ENCODE data around the gene XPA.

DNA sequence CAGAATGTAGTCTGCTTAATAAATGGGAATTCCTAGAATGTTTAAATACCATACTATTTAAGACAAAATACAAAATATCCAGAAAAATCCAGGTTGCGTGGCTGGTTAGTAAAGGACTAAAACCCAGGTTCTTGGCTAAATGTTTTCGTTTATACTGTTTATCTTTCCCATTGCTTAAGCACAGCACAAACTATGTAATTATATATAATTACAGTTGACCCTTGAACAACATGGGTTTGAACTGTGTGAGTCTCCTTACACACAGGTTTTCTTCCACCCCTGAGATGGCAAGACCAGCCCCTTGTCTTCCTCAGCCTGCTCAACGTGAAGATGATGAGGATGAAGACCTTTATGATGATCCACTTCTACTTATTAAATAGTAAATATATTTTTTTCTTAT, 24.7 kb downstream of the XPA start:
- no peak for TF ChIP-seq ISL1 (CRISPR knock-in tag; IDR thresholded peaks at IDR 0.05)
- no peak for TF ChIP-seq ZFP3 (CRISPR knock-in tag; IDR thresholded peaks at IDR 0.05)
- TF ChIP-seq PPARA (CRISPR knock-in tag; IDR thresholded peaks at IDR 0.05; ENCODE audit: borderline replicate concordance): no peak
- TF ChIP-seq ZNF70 (CRISPR knock-in tag; IDR thresholded peaks at IDR 0.05): no peak
- TF ChIP-seq, protein P1, sequence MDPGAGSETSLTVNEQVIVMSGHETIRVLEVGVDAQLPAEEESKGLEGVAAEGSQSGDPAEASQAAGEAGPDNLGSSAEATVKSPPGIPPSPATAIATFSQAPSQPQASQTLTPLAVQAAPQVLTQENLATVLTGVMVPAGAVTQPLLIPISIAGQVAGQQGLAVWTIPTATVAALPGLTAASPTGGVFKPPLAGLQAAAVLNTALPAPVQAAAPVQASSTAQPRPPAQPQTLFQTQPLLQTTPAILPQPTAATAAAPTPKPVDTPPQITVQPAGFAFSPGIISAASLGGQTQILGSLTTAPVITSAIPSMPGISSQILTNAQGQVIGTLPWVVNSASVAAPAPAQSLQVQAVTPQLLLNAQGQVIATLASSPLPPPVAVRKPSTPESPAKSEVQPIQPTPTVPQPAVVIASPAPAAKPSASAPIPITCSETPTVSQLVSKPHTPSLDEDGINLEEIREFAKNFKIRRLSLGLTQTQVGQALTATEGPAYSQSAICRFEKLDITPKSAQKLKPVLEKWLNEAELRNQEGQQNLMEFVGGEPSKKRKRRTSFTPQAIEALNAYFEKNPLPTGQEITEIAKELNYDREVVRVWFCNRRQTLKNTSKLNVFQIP (CRISPR knock-in tag; IDR thresholded peaks at IDR 0.05; ENCODE audit: borderline replicate concordance, low read depth): no peak
- TF ChIP-seq, protein P2, sequence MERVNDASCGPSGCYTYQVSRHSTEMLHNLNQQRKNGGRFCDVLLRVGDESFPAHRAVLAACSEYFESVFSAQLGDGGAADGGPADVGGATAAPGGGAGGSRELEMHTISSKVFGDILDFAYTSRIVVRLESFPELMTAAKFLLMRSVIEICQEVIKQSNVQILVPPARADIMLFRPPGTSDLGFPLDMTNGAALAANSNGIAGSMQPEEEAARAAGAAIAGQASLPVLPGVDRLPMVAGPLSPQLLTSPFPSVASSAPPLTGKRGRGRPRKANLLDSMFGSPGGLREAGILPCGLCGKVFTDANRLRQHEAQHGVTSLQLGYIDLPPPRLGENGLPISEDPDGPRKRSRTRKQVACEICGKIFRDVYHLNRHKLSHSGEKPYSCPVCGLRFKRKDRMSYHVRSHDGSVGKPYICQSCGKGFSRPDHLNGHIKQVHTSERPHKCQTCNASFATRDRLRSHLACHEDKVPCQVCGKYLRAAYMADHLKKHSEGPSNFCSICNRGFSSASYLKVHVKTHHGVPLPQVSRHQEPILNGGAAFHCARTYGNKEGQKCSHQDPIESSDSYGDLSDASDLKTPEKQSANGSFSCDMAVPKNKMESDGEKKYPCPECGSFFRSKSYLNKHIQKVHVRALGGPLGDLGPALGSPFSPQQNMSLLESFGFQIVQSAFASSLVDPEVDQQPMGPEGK (CRISPR knock-in tag; IDR thresholded peaks at IDR 0.05; ENCODE audit: borderline replicate concordance): no peak
- TF ChIP-seq, protein P3, sequence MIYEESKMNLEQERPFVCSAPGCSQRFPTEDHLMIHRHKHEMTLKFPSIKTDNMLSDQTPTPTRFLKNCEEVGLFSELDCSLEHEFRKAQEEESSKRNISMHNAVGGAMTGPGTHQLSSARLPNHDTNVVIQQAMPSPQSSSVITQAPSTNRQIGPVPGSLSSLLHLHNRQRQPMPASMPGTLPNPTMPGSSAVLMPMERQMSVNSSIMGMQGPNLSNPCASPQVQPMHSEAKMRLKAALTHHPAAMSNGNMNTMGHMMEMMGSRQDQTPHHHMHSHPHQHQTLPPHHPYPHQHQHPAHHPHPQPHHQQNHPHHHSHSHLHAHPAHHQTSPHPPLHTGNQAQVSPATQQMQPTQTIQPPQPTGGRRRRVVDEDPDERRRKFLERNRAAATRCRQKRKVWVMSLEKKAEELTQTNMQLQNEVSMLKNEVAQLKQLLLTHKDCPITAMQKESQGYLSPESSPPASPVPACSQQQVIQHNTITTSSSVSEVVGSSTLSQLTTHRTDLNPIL (CRISPR knock-in tag; IDR thresholded peaks at IDR 0.05; ENCODE audit: low read depth): no peak
- no peak for TF ChIP-seq TOX (CRISPR knock-in tag; IDR thresholded peaks at IDR 0.05; ENCODE audit: borderline replicate concordance)
- TF ChIP-seq, protein P4, sequence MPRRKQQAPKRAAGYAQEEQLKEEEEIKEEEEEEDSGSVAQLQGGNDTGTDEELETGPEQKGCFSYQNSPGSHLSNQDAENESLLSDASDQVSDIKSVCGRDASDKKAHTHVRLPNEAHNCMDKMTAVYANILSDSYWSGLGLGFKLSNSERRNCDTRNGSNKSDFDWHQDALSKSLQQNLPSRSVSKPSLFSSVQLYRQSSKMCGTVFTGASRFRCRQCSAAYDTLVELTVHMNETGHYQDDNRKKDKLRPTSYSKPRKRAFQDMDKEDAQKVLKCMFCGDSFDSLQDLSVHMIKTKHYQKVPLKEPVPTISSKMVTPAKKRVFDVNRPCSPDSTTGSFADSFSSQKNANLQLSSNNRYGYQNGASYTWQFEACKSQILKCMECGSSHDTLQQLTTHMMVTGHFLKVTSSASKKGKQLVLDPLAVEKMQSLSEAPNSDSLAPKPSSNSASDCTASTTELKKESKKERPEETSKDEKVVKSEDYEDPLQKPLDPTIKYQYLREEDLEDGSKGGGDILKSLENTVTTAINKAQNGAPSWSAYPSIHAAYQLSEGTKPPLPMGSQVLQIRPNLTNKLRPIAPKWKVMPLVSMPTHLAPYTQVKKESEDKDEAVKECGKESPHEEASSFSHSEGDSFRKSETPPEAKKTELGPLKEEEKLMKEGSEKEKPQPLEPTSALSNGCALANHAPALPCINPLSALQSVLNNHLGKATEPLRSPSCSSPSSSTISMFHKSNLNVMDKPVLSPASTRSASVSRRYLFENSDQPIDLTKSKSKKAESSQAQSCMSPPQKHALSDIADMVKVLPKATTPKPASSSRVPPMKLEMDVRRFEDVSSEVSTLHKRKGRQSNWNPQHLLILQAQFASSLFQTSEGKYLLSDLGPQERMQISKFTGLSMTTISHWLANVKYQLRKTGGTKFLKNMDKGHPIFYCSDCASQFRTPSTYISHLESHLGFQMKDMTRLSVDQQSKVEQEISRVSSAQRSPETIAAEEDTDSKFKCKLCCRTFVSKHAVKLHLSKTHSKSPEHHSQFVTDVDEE (CRISPR knock-in tag; IDR thresholded peaks at IDR 0.05): no peak
- TF ChIP-seq OSR1 (CRISPR knock-in tag; IDR thresholded peaks at IDR 0.05): no peak
- TF ChIP-seq BACH2 (CRISPR knock-in tag; IDR thresholded peaks at IDR 0.05; ENCODE audit: borderline replicate concordance): no peak
- no peak for TF ChIP-seq SNAI2 (CRISPR knock-in tag; IDR thresholded peaks at IDR 0.05)
- TF ChIP-seq, protein P5, sequence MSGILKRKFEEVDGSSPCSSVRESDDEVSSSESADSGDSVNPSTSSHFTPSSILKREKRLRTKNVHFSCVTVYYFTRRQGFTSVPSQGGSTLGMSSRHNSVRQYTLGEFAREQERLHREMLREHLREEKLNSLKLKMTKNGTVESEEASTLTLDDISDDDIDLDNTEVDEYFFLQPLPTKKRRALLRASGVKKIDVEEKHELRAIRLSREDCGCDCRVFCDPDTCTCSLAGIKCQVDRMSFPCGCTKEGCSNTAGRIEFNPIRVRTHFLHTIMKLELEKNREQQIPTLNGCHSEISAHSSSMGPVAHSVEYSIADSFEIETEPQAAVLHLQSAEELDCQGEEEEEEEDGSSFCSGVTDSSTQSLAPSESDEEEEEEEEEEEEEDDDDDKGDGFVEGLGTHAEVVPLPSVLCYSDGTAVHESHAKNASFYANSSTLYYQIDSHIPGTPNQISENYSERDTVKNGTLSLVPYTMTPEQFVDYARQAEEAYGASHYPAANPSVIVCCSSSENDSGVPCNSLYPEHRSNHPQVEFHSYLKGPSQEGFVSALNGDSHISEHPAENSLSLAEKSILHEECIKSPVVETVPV (CRISPR knock-in tag; IDR thresholded peaks at IDR 0.05): no peak

Measured in SK-N-SH treated with all-trans-retinoic acid at 6 μM for 48 hours (cell line).